K562 treated with DMSO at 1 percent for 24 hours (cell line): ENCODE measurements around the gene ALDH1A1. TPM values are rescaled to one million over a fixed set of nuclear protein-coding genes. Genes with fewer than 3 reads are reported as not detected.

Source experiments
- total RNA-seq: library from RNA; unstranded; fragments of 300-600 nt; gene quantifications from 2 replicates; pipeline ENCODE4 v1.2.3, GENCODE V29; 2022; ENCODE audit warnings: low read depth; ENCODE audit not compliant: insufficient read depth

The ALDH1A1 gene
- total RNA-seq = 56.1 and 57.2 TPM in 2 replicates

DNA sequence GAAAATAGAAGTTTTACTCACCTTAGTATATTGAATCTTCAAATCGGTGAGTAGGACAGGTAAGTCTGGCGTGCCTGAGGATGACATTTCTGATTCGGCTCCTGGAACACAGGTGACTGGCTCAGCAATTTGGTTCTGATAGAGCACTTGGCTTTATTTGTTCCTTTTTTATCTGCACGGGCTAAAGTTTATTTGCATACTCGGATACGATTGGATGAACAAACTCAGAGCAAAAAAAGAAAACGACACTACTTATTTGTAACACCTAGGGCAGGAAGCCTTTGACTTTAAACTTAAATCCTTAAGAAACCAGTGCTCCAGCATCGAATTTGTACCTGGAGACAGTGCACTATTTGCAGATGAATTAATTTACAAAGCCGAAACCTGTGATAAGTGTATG is at the start of gene ALDH1A1:
ALDH1A1 (minus strand) TSS at position 140 of the 400 bp plus-strand sequence; CDS start at position 87, 53 bp downstream.

Other genes starting within 250 kb of the ALDH1A1 start
- gene ANXA1, start 198.8 kb upstream of the ALDH1A1 start, total RNA-seq = 117 and 128 TPM in 2 replicates